Hepatocyte (in vitro differentiated cells): Measurements from ENCODE around the gene SFTPD. TPM values are rescaled to one million over a fixed set of nuclear protein-coding genes. Genes with fewer than 3 reads are reported as not detected.
A peak's percentile ranks its signal among the peaks of the same experiment; 100 is the strongest.

ENCODE experiments used
- DNase-seq: peaks from one replicate; pipeline ENCODE4 v3.0.0-alpha.2; 2016; ENCODE audit warnings: low spot score
- H2AFZ ChIP-seq: fragments of 200-600 bp; sonication (generic); 2 replicates; pipeline ENCODE4 v1.6.0; 2016; ENCODE audit warnings: antibody characterized with exemption, mild to moderate bottlenecking
- H3K27ac ChIP-seq: fragments of 200-600 bp; sonication (generic); 2 replicates; pipeline ENCODE4 v1.5.1; 2016; ENCODE audit warnings: mild to moderate bottlenecking
- H3K27me3 ChIP-seq: fragments of 200-600 bp; sonication (generic); 2 replicates; pipeline ENCODE4 v1.6.1; 2016
- H3K36me3 ChIP-seq: fragments of 200-600 bp; sonication (generic); replicated peaks from 2 replicates; pipeline ENCODE4 v1.5.1; 2016; ENCODE audit warnings: low read depth; ENCODE audit not compliant: insufficient read depth
- H3K4me1 ChIP-seq: fragments of 200-600 bp; sonication (generic); 2 replicates; pipeline ENCODE4 v1.5.1; 2016; ENCODE audit warnings: mild to moderate bottlenecking, moderate library complexity; ENCODE audit not compliant: insufficient read depth
- H3K4me2 ChIP-seq: fragments of 200-600 bp; sonication (generic); 2 replicates; pipeline ENCODE4 v1.6.0; 2016
- H3K4me3 ChIP-seq: fragments of 200-600 bp; sonication (generic); 2 replicates; pipeline ENCODE4 v1.5.1; 2016; ENCODE audit warnings: mild to moderate bottlenecking
- H3K79me2 ChIP-seq: fragments of 200-600 bp; sonication (generic); 2 replicates; pipeline ENCODE4 v1.6.0; 2017; ENCODE audit warnings: mild to moderate bottlenecking
- H3K9me2 ChIP-seq: fragments of 200-600 bp; sonication (generic); replicated peaks from 2 replicates; pipeline ENCODE4 v1.6.0; 2017; ENCODE audit warnings: mild to moderate bottlenecking; ENCODE audit not compliant: insufficient read depth
- H3K9me3 ChIP-seq: fragments of 200-600 bp; sonication (generic); 2 replicates; pipeline ENCODE4 v1.5.1; 2016; ENCODE audit warnings: low read depth, mild to moderate bottlenecking
- H4K20me1 ChIP-seq: fragments of 200-600 bp; sonication (generic); 2 replicates; pipeline ENCODE4 v1.6.0; 2016; ENCODE audit warnings: mild to moderate bottlenecking; ENCODE audit not compliant: insufficient read depth, poor library complexity, severe bottlenecking
- EZH2 ChIP-seq: fragments of 200-600 bp; sonication (generic); IDR thresholded peaks from 2 replicates; pipeline ENCODE4 v1.6.1; 2016; ENCODE audit warnings: antibody characterized with exemption, mild to moderate bottlenecking, borderline replicate concordance
- EZH2phosphoT487 ChIP-seq: fragments of 200-600 bp; sonication (generic); IDR thresholded peaks from one replicate; pipeline ENCODE4 v1.6.1; 2018; ENCODE audit warnings: antibody characterized with exemption, mild to moderate bottlenecking, low read depth, moderate library complexity; ENCODE audit not compliant: unreplicated experiment, severe bottlenecking
- WGBS: methylation state at CpG from one replicate; pipeline ENCODE4 v1.1.6; 2016; ENCODE audit warnings: low lambda C conversion rate; ENCODE audit errors: missing lambda C conversion rate; 5-methylcytosine and 5-hydroxymethylcytosine counted together
- polyA plus RNA-seq: library from polyadenylated mRNA; unstranded; fragments of >200 nt; fragmentation: Nextera tagmentation; extraction: Ambion mirVana; gene quantifications from 2 replicates; pipeline ENCODE4 v1.2.1, GENCODE V29; 2016
- total RNA-seq: library from RNA; depleted of rRNA; stranded (reverse); fragments of >200 nt; gene quantifications from 2 replicates; pipeline ENCODE4 v1.2.3, GENCODE V29; 2014
- TF ChIP-seq, protein P1 (sequence below): fragments of 200-600 bp; sonication (generic); IDR thresholded peaks from 2 replicates; pipeline ENCODE4 v1.5.1; 2016; ENCODE audit warnings: antibody characterized with exemption, mild to moderate bottlenecking; ENCODE audit not compliant: poor library complexity

SFTPD gene
- total and polyA plus RNA-seq, 2 experiments from 2014 or later = 55.5 to 233 TPM

DNA sequence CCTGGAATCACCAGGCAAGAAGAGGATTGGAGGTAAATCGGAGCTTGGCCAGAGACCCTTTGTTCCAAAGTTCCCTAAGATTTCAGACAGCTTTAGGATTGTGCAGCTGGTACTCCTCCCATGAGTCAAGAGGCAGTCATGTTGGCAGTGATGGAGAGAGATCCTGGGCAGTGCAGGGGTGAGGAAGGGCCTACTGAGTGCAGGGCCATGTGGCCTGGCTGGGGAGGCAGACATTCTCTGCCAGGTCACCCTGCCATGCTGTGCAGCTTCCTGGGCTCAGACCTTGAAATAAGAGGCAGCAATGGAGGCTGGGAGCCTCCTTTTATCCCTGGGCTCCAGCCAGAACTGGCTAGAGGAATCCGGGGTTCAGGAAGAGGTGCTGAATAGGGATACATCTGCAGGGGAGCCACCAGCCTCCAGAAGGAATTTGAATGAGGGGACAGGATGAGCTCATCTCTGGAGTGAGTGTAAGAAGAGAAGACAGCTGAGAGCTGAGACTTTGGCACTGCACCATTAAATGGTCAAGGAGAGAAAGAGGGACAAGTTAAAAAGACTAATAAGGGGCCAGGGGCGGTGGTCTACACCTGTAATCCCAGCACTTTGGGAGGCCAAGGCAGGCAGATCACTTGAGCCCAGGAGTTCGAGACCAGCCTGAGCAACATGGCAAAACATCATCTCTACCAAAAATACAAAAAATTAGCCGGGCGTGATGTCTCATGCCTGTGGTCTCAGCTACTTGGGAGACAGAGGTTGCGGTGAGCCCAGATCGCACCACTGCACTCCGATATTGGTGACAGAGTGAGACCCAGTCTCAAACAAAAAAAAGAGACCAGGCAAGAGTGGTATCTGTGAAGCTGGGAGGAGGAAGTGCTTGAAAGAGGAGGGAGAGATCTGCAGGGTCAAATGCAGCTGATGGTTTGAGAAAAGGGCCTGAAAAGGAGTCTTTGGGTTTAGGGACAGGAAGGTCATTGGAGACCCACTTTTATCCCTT lies 12.0 kb downstream of the SFTPD start:
- TF ChIP-seq EZH2 = no peak
- TF ChIP-seq EZH2phosphoT487 = no peak
- TF ChIP-seq, protein P1, sequence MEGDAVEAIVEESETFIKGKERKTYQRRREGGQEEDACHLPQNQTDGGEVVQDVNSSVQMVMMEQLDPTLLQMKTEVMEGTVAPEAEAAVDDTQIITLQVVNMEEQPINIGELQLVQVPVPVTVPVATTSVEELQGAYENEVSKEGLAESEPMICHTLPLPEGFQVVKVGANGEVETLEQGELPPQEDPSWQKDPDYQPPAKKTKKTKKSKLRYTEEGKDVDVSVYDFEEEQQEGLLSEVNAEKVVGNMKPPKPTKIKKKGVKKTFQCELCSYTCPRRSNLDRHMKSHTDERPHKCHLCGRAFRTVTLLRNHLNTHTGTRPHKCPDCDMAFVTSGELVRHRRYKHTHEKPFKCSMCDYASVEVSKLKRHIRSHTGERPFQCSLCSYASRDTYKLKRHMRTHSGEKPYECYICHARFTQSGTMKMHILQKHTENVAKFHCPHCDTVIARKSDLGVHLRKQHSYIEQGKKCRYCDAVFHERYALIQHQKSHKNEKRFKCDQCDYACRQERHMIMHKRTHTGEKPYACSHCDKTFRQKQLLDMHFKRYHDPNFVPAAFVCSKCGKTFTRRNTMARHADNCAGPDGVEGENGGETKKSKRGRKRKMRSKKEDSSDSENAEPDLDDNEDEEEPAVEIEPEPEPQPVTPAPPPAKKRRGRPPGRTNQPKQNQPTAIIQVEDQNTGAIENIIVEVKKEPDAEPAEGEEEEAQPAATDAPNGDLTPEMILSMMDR = no peak
- no peak for DNase-seq
- no peaks in the 10 kb centered on the region for H3K27me3 ChIP-seq
- no peak overlapping the region for H2AFZ ChIP-seq
- no peak overlapping the region for H3K4me2 ChIP-seq
- WGBS = 89% methylated on average over 9 of the region's 9 CpGs
- no peaks in the 10 kb centered on the region for H3K9me3 ChIP-seq
- no peaks in the 10 kb centered on the region for H4K20me1 ChIP-seq
- H3K27ac ChIP-seq = no peak overlapping the region
- H3K4me1 ChIP-seq = no peaks in the 10 kb centered on the region
- no peaks in the 10 kb centered on the region for H3K9me2 ChIP-seq
- H3K4me3 ChIP-seq = no peak overlapping the region
- H3K79me2 ChIP-seq = no peaks in the 10 kb centered on the region
- no peaks in the 10 kb centered on the region for H3K36me3 ChIP-seq

DNA sequence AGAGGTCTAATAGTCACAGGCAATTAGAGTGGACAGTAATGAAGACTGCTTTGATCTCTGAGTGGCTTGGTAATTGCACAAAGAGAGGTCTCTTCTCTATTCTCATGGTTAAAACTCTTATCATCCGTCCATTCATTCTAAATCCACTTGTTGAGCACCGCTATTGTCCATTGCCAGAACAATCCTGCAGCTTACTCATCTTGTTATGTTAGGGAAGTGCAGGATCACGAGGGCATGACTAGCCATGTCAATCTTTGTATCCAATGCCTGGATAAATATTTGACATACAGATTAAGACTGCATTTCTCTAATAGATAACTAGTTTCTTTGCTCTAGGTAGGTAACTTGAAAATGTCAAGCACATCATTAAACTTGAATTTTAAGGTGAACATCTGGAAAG lies 14.9 kb downstream of the SFTPD start:
- no peaks in the 10 kb centered on the region for H3K36me3 ChIP-seq
- no peak overlapping the region for H3K4me2 ChIP-seq
- no peaks in the 10 kb centered on the region for H4K20me1 ChIP-seq
- no peaks in the 10 kb centered on the region for H3K79me2 ChIP-seq
- peak; percentile 34 for DNase-seq
- H2AFZ ChIP-seq = no peak overlapping the region
- H3K9me2 ChIP-seq = no peaks in the 10 kb centered on the region
- H3K9me3 ChIP-seq = no peaks in the 10 kb centered on the region
- H3K27me3 ChIP-seq = peaks cover 10% of the 10 kb centered on the region
- H3K27ac ChIP-seq = peak overlapping the region; percentile 27
- H3K4me3 ChIP-seq = no peak overlapping the region
- H3K4me1 ChIP-seq = no peaks in the 10 kb centered on the region
- TF ChIP-seq, protein P1 = no peak
- TF ChIP-seq EZH2phosphoT487 (no peak), EZH2 (no peak)
- 64% methylated on average over 3 of the region's 3 CpGs for WGBS

DNA sequence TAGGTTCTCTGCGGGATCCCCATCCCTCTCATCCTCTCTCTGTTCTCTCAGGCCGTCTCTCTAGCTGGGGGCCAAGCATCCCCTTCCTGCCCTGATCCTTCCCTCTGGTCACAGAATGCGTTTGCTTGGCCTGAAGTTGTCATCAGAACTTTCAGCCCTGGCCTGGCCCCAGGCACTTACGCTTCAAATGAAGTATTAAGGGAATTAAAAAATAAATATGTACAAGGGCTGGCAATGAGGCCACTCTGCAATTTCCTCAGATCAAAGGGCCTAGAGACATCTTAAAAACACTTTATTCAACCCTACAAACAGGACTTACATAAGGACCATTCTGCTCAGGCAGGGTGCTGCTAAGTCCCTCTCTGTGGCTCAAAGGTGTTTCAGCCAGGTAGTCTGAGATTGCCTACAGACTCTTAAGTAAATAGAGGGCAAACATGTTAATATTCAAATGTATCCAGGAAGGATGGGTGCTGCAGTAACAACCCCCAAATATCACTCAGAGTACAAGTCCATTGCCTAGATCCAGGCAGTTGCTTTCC lies 16.0 kb downstream of the SFTPD start:
- H3K4me3 ChIP-seq = no peak overlapping the region
- H3K9me3 ChIP-seq = no peaks in the 10 kb centered on the region
- H3K4me2 ChIP-seq = no peak overlapping the region
- no peak for DNase-seq
- H3K27me3 ChIP-seq = peaks cover 10% of the 10 kb centered on the region
- H4K20me1 ChIP-seq = no peaks in the 10 kb centered on the region
- WGBS = 87% methylated on average over 4 of the region's 4 CpGs
- H3K79me2 ChIP-seq = no peaks in the 10 kb centered on the region
- no peak overlapping the region for H3K27ac ChIP-seq
- H3K36me3 ChIP-seq = no peaks in the 10 kb centered on the region
- no peak overlapping the region for H2AFZ ChIP-seq
- no peak for TF ChIP-seq EZH2
- TF ChIP-seq, protein P1 = no peak
- TF ChIP-seq EZH2phosphoT487 = no peak
- no peaks in the 10 kb centered on the region for H3K9me2 ChIP-seq
- H3K4me1 ChIP-seq = no peaks in the 10 kb centered on the region
